Measurements from ENCODE around the gene DPP8. TPM values are rescaled to one million over a fixed set of nuclear protein-coding genes. Genes with fewer than 3 reads are reported as not detected.

The DPP8 gene
- total RNA-seq, 2 experiments from 2014 or later = 25.8 to 26.4 TPM

DNA sequence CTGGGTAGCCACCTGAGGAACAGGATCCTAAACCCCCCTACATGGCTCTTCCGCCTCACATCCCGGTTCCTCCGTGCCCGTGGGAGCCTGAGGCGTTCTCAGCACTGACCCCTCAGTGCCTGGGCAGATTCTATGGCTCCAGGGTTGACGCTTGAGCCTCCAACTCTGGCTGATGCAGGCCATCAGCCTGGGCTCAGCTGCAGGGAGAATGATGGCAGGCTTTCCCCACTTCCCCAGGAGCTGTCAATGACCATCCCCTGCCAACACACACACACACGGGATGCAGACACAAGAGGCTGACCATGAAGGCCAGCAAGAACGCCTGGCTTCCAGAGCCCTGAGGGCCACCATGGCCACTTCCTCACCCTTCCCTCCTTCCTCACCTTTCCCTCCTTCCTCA lies 123.9 kb downstream of the DPP8 start:
- H3K27me3 Mint-ChIP-seq = peaks cover 41% of the 10 kb centered on the region
- H3K36me3 Mint-ChIP-seq (ENCODE audit: low read depth) = no peaks in the 10 kb centered on the region
- ChIA-PET CTCF (interaction anchor here (0.6 to 2.2 kb wide), 3 partner anchors 11 to 584 kb away, joined by 3 to 9 read pairs (median 3); no protein-coding TSS in a partner anchor), POLR2A (no interaction called here)
- no peak overlapping the region for H3K4me3 Mint-ChIP-seq
- ATAC-seq (no peak), DNase-seq (no peak)
- H3K4me1 Mint-ChIP-seq = peaks cover 5% of the 10 kb centered on the region
- intact Hi-C loops (cut with DNase I, micrococcal nuclease) = no loop called here
- H3K9me3 Mint-ChIP-seq (ENCODE audit: low read depth) = no peaks in the 10 kb centered on the region
- no peak overlapping the region for H3K27ac Mint-ChIP-seq

DNA sequence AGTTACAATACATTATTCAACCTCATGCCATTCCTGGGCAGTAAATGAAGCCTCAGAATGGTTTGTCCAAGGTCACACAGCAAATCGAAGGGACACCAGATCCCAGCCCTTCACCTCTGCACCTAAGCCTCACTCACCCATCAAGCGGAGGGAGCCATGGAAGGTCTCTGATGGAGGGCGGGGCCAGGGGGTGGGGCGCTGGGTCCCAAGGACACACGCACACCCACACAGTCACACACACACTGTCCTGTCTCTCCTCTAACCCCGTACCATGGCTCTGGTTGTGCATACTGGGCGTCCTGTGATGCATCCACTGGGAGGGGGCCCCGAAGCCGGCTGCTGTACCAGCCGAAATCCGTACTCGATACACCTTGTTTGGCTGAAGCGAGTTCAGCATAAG lies 124.4 kb downstream of the DPP8 start:
- no peaks in the 10 kb centered on the region for H3K36me3 Mint-ChIP-seq (ENCODE audit: low read depth)
- no peak for DNase-seq
- no peak overlapping the region for H3K4me3 Mint-ChIP-seq
- ChIA-PET CTCF (interaction anchor here (0.6 to 1.3 kb wide), 3 partner anchors 74 to 584 kb away, joined by 3 to 4 read pairs (median 3); no protein-coding TSS in a partner anchor), POLR2A (no interaction called here)
- peaks cover 5% of the 10 kb centered on the region for H3K4me1 Mint-ChIP-seq
- intact Hi-C loops (cut with DNase I, micrococcal nuclease) = no loop called here
- no peaks in the 10 kb centered on the region for H3K9me3 Mint-ChIP-seq (ENCODE audit: low read depth)
- peaks cover 40% of the 10 kb centered on the region for H3K27me3 Mint-ChIP-seq
- no peak for ATAC-seq
- H3K27ac Mint-ChIP-seq = no peak overlapping the region

Other genes starting within 250 kb of the DPP8 start
- 10 to 100 TPM; 17.9 to 20.1 TPM for gene PARP16, start 230.8 kb downstream of the DPP8 start, total RNA-seq
- gene RNU5A-1, start 221.6 kb downstream of the DPP8 start, total RNA-seq = not detected
- not detected for gene RNU5B-1, start 213.0 kb downstream of the DPP8 start, total RNA-seq
- not detected for gene IGDCC3, start 139.7 kb downstream of the DPP8 start, total RNA-seq
- under 1 TPM; 0.16 to 0.18 TPM for gene IGDCC4, start 94.7 kb downstream of the DPP8 start, total RNA-seq
- gene HACD3, start 12.8 kb upstream of the DPP8 start, total RNA-seq = 10 to 100 TPM; 23.4 to 27.3 TPM
- 10 to 100 TPM; 49.2 to 59.8 TPM for gene INTS14, start 93.4 kb upstream of the DPP8 start, total RNA-seq
- 1 to 10 TPM; 8.0 to 9.5 TPM for gene SLC24A1, start 104.2 kb upstream of the DPP8 start, total RNA-seq

All from activated CD4-positive, alpha-beta T cell treated with anti-CD3 and anti-CD28 coated beads for 36 hours (primary cell).